Tibial nerve (tissue), 4 donors: Measurements from ENCODE around the gene PHLDA1. TPM values are rescaled to one million over a fixed set of nuclear protein-coding genes. Genes with fewer than 3 reads are reported as not detected.

Source experiments
- DNase-seq, 2 donors: peaks; one replicate each; pipeline ENCODE4 v3.0.0-alpha.2; 2019; ENCODE audit warnings: low spot score in 2 of 2
- H3K27ac ChIP-seq, 4 donors: fragments of 200-600 bp; sonication (generic) in 3 of 4; one replicate each; pipeline ENCODE4 v1.5.1; 2017 to 2019; ENCODE audit warnings: mild to moderate bottlenecking in 1 of 4
- H3K27me3 ChIP-seq, 2 donors: fragments of 200-600 bp; sonication (generic) in 1 of 2; one replicate each; pipeline versions ENCODE4 v1.5.1 to v1.6.0; 2017 to 2019
- H3K36me3 ChIP-seq, 3 donors: fragments of 200-600 bp; sonication (generic); one replicate each; pipeline ENCODE4 v1.5.1; 2018 to 2019
- H3K4me1 ChIP-seq, 4 donors: fragments of 200-600 bp; sonication (generic) in 3 of 4; one replicate each; pipeline ENCODE4 v1.5.1; 2017 to 2019
- H3K4me3 ChIP-seq, 4 donors: fragments of 200-600 bp; sonication (generic) in 3 of 4; one replicate each; pipeline ENCODE4 v1.5.1; 2017 to 2019; ENCODE audit warnings: mild to moderate bottlenecking in 1 of 4, moderate library complexity in 1 of 4
- H3K9me3 ChIP-seq, 4 donors: fragments of 200-600 bp; sonication (generic) in 3 of 4; one replicate each; pipeline ENCODE4 v1.5.1; 2017 to 2019
- CTCF ChIP-seq, 5 experiments: fragments of 200-600 bp in 3 of 5; fragments of 450-650 bp in 2 of 5; sonication (generic) in 3 of 5; IDR thresholded peaks; one replicate each; pipeline ENCODE4 v1.5.1; 2016 to 2019; ENCODE audit warnings: antibody characterized with exemption in 5 of 5, mild to moderate bottlenecking in 3 of 5, moderate library complexity in 2 of 5
- EP300 ChIP-seq, 2 donors: sonication (generic); formaldehyde crosslinking; IDR thresholded peaks; one replicate each; pipeline ENCODE4 v1.6.1; 2017; ENCODE audit warnings: antibody characterized with exemption in 2 of 2, mild to moderate bottlenecking in 1 of 2
- POLR2A ChIP-seq, 2 donors: fragments of 450-650 bp; IDR thresholded peaks; one replicate each; pipeline ENCODE4 v1.6.1; 2017; ENCODE audit warnings: antibody characterized with exemption in 2 of 2, mild to moderate bottlenecking in 2 of 2, moderate library complexity in 2 of 2
- WGBS, 2 donors: methylation state at CpG; one replicate each; pipeline ENCODE4 v1.1.5; 2018; 5-methylcytosine and 5-hydroxymethylcytosine counted together
- total RNA-seq, 4 donors: library from RNA; depleted of rRNA; stranded (reverse); fragments of >200 nt; gene quantifications; one replicate each; pipeline ENCODE4 v1.1.0, GENCODE V29; 2016

The PHLDA1 gene
- total RNA-seq, 4 donors from 2014 or later, result 23.6 to 34.9 (median 30.7) TPM

DNA sequence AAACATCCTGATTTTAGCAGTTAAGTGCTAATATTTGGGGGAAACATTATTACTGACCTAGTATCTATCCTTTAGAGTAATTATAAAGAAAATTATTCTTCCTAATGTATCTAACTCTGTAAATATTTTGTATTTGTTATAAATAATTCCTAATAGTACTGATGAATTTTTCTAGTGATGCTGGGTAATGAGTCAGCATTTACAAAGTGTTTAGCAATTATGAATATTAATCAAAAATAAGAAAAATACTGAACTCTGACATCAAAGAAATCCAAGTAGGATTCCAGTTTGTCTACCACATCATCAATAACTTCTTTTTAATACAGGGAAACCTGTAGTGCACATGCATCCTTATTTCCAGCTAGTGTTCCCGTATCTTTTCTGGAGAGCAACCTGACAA, 43.9 kb upstream of the PHLDA1 start:
- DNase-seq, result no peak
- Histone ChIP-seq H3K9me3 (peaks cover 0 to 15% (median 6%) of the 10 kb centered on the region in 4 donors), H3K4me1 (peaks cover 0 to 42% (median 2%) of the 10 kb centered on the region in 4 donors), H3K27me3 (no peaks in the 10 kb centered on the region), H3K36me3 (peaks cover 0 to 33% (median 0%) of the 10 kb centered on the region in 3 donors), H3K27ac (no peak overlapping the region), H3K4me3 (no peak overlapping the region)
- WGBS, 2 donors, result 87 to 94% methylated on average over 1 of the region's 1 CpG
- no peak for TF ChIP-seq EP300 (IDR thresholded peaks at IDR 0.05)
- no peak for TF ChIP-seq POLR2A (IDR thresholded peaks at IDR 0.05)
- TF ChIP-seq CTCF (IDR thresholded peaks at IDR 0.05), result no peak

- DNase-seq, result no peak
- TF ChIP-seq POLR2A (IDR thresholded peaks at IDR 0.05) (no peak), EP300 (IDR thresholded peaks at IDR 0.05) (no peak), CTCF (IDR thresholded peaks at IDR 0.05) (no peak)
- WGBS, 2 donors, result 79 to 90% methylated on average over 1 of the region's 1 CpG
- H3K27ac ChIP-seq, result no peak overlapping the region
- H3K27me3 ChIP-seq, result no peaks in the 10 kb centered on the region
- H3K4me1 ChIP-seq, result peaks cover 0 to 47% (median 2%) of the 10 kb centered on the region in 4 donors
- H3K9me3 ChIP-seq, result peaks cover 0 to 15% (median 6%) of the 10 kb centered on the region in 4 donors
- H3K36me3 ChIP-seq, result peaks cover 0 to 33% (median 0%) of the 10 kb centered on the region in 3 donors
- no peak overlapping the region for H3K4me3 ChIP-seq
Measured at GRCh38 chr12:76074701-76075336, 43.2 kb upstream of the PHLDA1 start.

DNA sequence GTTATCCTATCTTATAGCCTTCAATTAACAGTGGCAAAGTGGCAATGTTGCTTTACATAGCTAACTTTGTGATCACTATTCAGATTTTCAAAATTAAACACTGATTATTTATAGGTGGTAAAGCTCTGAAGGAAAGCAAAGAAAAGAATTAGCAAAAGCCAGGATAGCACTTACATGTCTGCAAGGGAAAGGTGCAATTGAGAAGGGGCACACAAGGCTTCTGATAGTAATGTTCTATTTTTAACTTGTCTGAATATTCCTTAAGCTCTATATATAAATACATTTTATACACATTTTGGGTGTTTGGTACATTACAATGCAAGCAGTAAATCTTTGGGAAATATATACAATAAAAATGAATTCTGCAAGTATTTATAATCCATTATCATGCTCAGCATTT, 42.0 kb upstream of the PHLDA1 start:
- Histone ChIP-seq H3K4me3 (no peak overlapping the region), H3K27me3 (no peaks in the 10 kb centered on the region), H3K4me1 (peaks cover 0 to 47% (median 2%) of the 10 kb centered on the region in 4 donors), H3K36me3 (peaks cover 0 to 21% (median 0%) of the 10 kb centered on the region in 3 donors), H3K27ac (no peak overlapping the region), H3K9me3 (peaks cover 0 to 7% (median 3%) of the 10 kb centered on the region in 4 donors)
- TF ChIP-seq EP300 (IDR thresholded peaks at IDR 0.05) (no peak), CTCF (IDR thresholded peaks at IDR 0.05) (no peak), POLR2A (IDR thresholded peaks at IDR 0.05) (no peak)
- no peak for DNase-seq

DNA sequence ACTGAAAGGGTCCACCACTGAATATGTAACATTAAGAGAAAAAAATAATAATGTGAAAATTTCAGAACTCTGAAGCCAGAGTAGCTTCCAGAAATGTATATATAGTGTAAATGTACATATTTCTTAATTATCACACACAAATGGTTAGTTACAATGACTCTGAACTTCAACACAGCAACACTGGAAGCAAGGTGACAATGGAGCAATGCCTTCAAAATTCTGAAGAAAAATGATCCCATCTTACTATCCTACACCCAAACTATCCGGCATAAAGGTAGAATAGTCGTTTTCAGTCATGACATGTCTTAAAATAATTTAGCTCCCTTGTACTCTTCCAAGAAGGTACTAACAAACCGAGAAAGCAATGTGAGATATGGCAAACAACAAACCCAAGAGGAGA, 41.0 kb upstream of the PHLDA1 start:
- no peak overlapping the region for H3K27ac ChIP-seq
- no peak for TF ChIP-seq EP300 (IDR thresholded peaks at IDR 0.05)
- no peak for TF ChIP-seq CTCF (IDR thresholded peaks at IDR 0.05)
- no peak for TF ChIP-seq POLR2A (IDR thresholded peaks at IDR 0.05)
- DNase-seq, result no peak
- peaks cover 0 to 12% (median 0%) of the 10 kb centered on the region in 3 donors for H3K36me3 ChIP-seq
- H3K27me3 ChIP-seq, result no peaks in the 10 kb centered on the region
- WGBS, 2 donors, result 95 to 97% methylated on average over 3 of the region's 3 CpGs
- no peaks in the 10 kb centered on the region for H3K9me3 ChIP-seq
- H3K4me3 ChIP-seq, result no peak overlapping the region
- peaks cover 0 to 47% (median 2%) of the 10 kb centered on the region in 4 donors for H3K4me1 ChIP-seq

DNA sequence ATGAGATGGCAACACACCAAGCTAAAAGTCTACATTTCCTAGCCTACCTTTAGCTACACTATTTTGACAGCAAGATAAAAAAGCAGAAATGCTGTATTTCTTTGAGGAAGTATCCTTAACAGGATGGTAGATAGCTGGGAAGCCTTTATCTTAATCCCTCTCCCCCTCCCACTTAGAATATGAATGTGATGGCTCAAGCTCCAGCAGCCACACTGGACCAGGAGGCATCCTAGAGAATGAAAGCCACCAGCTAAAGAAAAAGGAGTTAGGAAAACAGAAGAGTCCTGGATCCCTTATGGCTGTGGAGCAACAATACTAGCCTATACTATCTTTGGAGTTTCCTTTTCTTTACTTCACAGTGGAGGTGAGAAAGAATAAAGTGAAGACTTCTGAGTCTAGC, 37.8 kb upstream of the PHLDA1 start:
- Histone ChIP-seq H3K27me3 (no peaks in the 10 kb centered on the region), H3K4me1 (peaks cover 0 to 26% (median 0%) of the 10 kb centered on the region in 4 donors), H3K27ac (no peak overlapping the region), H3K36me3 (peaks cover 0 to 41% (median 0%) of the 10 kb centered on the region in 3 donors), H3K4me3 (no peak overlapping the region), H3K9me3 (peaks cover 0 to 15% (median 7%) of the 10 kb centered on the region in 4 donors)
- no peak for DNase-seq
- TF ChIP-seq EP300 (IDR thresholded peaks at IDR 0.05), result no peak
- TF ChIP-seq POLR2A (IDR thresholded peaks at IDR 0.05), result no peak
- no peak for TF ChIP-seq CTCF (IDR thresholded peaks at IDR 0.05)
